ENCODE data around the gene ANXA2R. TPM values are rescaled to one million over a fixed set of nuclear protein-coding genes. Genes with fewer than 3 reads are reported as not detected.

The ANXA2R gene
- total and polyA plus RNA-seq, 9 donors, result 1.1 to 2.7 (median 1.6) TPM

DNA sequence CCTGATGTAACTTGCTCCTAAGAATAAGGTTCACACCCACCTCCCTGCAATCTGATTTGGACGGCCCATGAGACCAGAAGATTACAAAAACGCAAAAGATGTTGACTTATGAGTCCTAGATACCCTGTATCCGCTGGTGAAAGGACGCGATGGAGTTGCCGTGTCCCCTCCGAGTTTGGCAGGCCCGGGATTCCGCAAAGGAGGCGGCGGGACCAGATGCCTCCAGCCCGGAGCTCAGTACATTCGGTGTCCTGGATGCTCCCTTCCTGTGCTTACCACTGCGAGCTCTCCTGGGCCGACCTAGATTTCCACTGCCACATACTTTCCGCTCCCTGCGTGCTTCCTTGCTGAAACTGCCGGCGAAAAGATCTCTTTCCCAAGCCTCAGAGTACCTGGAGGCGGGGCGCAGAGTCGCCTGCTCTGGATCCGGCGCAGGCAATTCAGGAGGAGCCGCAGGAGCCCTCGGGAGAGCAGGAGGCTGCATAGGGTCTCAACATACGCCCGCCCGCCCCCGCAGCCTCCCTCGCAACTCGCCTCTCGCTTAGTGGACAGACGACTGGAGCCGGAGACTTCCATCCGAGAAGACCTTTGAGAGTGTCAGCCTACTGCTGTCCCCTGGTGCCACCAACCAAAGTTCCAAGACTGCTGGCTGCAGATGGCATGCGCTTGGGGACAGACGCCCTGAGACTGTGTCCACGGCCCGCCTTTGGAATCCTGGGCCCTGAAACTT is 39.8 kb downstream of the ANXA2R start:
- Histone ChIP-seq H3K27me3 (no peaks in the 10 kb centered on the region), H3K36me3 (no peaks in the 10 kb centered on the region), H3K9me3 (no peaks in the 10 kb centered on the region), H3K4me3 (no peak overlapping the region), H3K4me1 (ENCODE audit: insufficient read depth) (no peaks in the 10 kb centered on the region), H3K27ac (no peak overlapping the region)
- DNase-seq, result no peak
- intact Hi-C loops (cut with DNase I), result no loop called here
- 5 to 10% (median 7%) methylated on average over 39 to 40 of the region's 40 CpGs for WGBS, 3 donors
- TF ChIP-seq, protein P1, sequence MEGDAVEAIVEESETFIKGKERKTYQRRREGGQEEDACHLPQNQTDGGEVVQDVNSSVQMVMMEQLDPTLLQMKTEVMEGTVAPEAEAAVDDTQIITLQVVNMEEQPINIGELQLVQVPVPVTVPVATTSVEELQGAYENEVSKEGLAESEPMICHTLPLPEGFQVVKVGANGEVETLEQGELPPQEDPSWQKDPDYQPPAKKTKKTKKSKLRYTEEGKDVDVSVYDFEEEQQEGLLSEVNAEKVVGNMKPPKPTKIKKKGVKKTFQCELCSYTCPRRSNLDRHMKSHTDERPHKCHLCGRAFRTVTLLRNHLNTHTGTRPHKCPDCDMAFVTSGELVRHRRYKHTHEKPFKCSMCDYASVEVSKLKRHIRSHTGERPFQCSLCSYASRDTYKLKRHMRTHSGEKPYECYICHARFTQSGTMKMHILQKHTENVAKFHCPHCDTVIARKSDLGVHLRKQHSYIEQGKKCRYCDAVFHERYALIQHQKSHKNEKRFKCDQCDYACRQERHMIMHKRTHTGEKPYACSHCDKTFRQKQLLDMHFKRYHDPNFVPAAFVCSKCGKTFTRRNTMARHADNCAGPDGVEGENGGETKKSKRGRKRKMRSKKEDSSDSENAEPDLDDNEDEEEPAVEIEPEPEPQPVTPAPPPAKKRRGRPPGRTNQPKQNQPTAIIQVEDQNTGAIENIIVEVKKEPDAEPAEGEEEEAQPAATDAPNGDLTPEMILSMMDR (IDR thresholded peaks at IDR 0.05), result no peak
- TF ChIP-seq EP300 (IDR thresholded peaks at IDR 0.05) (no peak), POLR2A (IDR thresholded peaks at IDR 0.05) (no peak)

DNA sequence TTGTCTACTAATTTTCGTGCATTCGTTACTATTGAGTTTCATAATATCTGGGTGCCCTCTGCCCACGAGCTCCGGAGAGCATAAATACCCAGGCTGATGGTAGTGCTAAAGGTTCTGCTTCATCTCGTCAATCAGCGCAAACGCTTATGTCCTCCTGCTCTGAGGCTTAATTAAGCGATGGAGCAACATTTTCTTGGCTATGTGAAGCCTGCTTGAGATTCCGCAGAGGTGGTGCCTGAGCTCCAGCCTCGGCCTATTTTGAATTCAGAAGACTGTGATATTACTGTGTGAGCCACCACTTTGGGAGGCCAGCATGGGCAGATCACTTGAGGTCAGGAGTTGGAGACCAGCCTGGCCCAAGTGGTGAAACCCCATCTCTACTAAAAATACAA is 44.8 kb downstream of the ANXA2R start:
- no peaks in the 10 kb centered on the region for H3K36me3 ChIP-seq
- no peaks in the 10 kb centered on the region for H3K27me3 ChIP-seq
- H3K27ac ChIP-seq, result no peak overlapping the region
- WGBS, 3 donors, result 10 to 18% (median 12%) methylated on average over 10 of the region's 10 CpGs
- H3K9me3 ChIP-seq, result no peaks in the 10 kb centered on the region
- peaks cover 6% of the 10 kb centered on the region for H3K4me1 ChIP-seq (ENCODE audit: insufficient read depth)
- no peak for DNase-seq
- H3K4me3 ChIP-seq, result no peak overlapping the region
- no peak for TF ChIP-seq EP300 (IDR thresholded peaks at IDR 0.05)
- TF ChIP-seq, protein P1 (IDR thresholded peaks at IDR 0.05), result no peak
- TF ChIP-seq POLR2A (IDR thresholded peaks at IDR 0.05), result no peak
- intact Hi-C loops (cut with DNase I), result loop anchor here in 1 of 4 donors (2.0 kb wide), 3 partner anchors 45 to 69 kb away; partner anchors contain the start of gene ANXA2R

DNA sequence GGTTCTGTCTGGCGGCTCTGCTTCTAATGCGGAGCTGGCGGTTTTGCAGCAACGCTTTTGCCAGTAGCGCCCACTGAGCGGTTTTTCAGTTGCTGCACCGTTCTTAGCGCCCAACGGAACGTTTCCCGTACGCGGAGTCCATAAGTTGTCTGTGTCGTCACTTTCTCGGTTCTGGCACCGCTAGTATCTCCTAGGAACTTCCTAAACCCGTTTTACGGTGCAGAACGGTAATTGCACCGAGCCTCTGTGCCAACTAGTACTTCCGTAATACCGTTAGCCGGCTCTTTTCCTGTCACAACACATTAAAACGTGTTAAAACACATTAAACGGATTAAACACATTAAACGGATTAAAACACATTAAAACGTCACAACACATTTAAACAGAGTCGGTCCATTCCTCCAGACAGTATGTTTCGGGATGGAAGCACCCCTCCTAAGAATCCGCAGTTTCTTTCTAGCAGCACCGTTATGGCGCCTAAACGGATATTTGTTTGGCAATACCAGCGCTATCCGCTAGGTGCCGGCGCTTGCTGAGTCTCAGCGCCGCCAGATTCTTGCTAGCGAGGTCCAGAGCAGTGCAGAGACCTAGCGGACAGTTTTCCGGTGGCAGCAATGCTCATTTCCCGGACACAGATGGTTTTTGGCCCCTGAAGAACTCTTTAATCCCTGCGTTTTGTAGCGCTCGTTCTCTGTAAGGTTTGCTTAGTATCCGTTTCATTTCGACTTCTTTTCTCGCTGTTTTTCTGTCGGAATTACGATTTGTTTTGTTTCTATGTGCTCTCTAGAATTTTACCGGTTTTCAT is 45.4 kb downstream of the ANXA2R start:
- whole genome bisulfite sequencing, 3 donors, result 4 to 6% (median 5%) methylated on average over 52 of the region's 52 CpGs
- Histone ChIP-seq H3K36me3 (no peaks in the 10 kb centered on the region), H3K4me3 (peak overlapping the region; percentile 21), H3K4me1 (ENCODE audit: insufficient read depth) (peaks cover 6% of the 10 kb centered on the region), H3K27ac (peak overlapping the region in 1 of 2 donors; percentile 8), H3K27me3 (no peaks in the 10 kb centered on the region), H3K9me3 (no peaks in the 10 kb centered on the region)
- DNase-seq, result peak; percentile 80 to 88 (median 82)
- TF ChIP-seq, protein P1 (IDR thresholded peaks at IDR 0.05), result peak; percentile 70 to 79 (median 76)
- TF ChIP-seq EP300 (IDR thresholded peaks at IDR 0.05), result no peak
- intact Hi-C loops (cut with DNase I), result loop anchor here in 2 of 4 donors (2.0 to 5.0 kb wide), 4 partner anchors 44 to 70 kb away; partner anchors contain the start of gene ANXA2R (in 2 of the 2)

DNA sequence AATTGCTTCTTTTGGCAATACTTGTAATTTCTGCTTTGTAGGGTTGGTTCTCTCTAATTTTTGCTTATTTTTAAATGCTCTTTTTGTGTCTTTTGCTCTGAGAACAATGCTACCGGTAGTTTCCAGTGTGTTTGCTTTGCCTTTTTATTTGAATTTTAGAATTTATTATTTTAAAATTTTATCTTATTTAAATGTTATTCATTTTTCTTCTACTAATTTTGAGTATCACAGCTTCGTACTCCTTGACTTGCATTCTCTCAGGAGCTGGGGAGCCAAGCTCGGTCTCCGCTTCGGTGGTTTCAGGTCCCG is 45.9 kb downstream of the ANXA2R start:
- intact Hi-C loops (cut with DNase I), result loop anchor here in 2 of 4 donors (2.0 to 5.0 kb wide), 4 partner anchors 43 to 71 kb away; partner anchors contain the start of gene ANXA2R (in 2 of the 2)
- H3K4me1 ChIP-seq (ENCODE audit: insufficient read depth), result peaks cover 6% of the 10 kb centered on the region
- no peak for TF ChIP-seq POLR2A (IDR thresholded peaks at IDR 0.05)
- TF ChIP-seq, protein P1 (IDR thresholded peaks at IDR 0.05), result no peak
- TF ChIP-seq EP300 (IDR thresholded peaks at IDR 0.05), result no peak
- WGBS, 3 donors, result 19 to 26% (median 21%) methylated on average over 6 of the region's 6 CpGs
- H3K27me3 ChIP-seq, result no peaks in the 10 kb centered on the region
- no peaks in the 10 kb centered on the region for H3K9me3 ChIP-seq
- H3K36me3 ChIP-seq, result no peaks in the 10 kb centered on the region
- H3K4me3 ChIP-seq, result peak overlapping the region; percentile 21
- DNase-seq, result no peak
- peak overlapping the region in 1 of 2 donors; percentile 8 for H3K27ac ChIP-seq

Measured in ovary (tissue), 9 donors.